NCI-H1436 treated with DMSO at 0.1 percent for 48 hours (cell line): ENCODE results near the gene AADACL4.
"Not testable (repeated sequence)": the region's sequence is repeated elsewhere in the genome, so short reads cannot be mapped to it uniquely, and the experiment has no call there.

Experiments
- DNase-seq: peaks from one replicate; lab custom pipeline; 2025; lab: John Stamatoyannopoulos, UW

The AADACL4 gene

DNA sequence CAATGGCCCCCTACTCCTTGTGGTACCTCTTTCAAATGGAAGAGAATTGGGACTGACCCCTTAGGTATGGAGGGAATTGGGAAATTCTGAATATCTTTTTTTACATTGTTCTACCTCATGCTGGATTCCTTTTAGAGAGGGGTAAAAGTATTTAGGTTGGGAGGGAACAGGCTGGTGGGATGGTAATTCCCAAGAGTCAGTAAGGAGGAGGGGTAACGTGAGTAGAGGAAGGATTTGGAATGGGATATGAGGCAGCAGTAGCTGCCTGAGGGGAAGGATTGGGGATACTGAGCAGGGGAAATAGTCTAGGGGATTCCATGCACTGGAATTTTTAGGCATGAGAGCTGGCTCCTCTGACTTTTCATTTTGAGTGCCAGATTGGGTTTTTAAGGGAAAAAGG, 68.2 kb downstream of the AADACL4 start:
- no peak for DNase-seq

DNA sequence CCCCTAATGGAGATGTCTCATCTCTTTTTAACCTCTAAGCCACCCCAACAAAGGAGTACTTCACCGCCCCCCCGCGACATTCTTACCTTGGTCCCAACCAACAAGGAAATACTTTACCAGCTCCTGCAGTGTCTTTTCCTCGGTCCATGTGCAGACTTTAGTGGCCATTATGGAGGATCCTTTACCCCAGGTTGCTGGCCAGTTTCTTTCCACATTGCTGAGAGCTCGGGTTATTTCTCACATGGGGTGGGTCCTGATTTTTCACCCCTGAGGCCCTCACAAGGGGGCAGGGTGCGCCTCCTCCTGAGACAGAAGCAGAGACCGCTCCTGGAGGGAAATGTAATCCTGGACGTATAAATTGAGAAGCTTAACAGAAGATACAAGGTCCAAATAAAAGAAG, 69.0 kb downstream of the AADACL4 start:
- DNase-seq = no peak

DNA sequence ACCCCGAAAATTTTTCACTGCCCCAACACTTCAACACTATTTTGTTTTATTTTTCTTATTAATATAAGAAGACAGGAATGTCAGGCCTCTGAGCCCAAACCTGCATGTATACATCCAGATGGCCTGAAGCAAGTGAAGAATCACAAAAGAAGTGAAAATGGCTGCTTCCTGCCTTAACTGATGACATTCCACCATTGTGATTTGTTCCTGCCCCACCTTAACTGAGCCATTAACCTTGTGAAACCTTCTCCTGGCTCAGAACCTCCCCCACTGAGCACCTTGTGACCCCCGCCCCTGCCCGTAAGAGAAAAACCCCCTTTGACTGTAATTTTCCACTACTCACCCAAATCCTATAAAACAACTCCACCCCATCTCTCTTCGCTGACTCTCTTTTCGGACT, 69.8 kb downstream of the AADACL4 start:
- DNase-seq = not testable (repeated sequence)

DNA sequence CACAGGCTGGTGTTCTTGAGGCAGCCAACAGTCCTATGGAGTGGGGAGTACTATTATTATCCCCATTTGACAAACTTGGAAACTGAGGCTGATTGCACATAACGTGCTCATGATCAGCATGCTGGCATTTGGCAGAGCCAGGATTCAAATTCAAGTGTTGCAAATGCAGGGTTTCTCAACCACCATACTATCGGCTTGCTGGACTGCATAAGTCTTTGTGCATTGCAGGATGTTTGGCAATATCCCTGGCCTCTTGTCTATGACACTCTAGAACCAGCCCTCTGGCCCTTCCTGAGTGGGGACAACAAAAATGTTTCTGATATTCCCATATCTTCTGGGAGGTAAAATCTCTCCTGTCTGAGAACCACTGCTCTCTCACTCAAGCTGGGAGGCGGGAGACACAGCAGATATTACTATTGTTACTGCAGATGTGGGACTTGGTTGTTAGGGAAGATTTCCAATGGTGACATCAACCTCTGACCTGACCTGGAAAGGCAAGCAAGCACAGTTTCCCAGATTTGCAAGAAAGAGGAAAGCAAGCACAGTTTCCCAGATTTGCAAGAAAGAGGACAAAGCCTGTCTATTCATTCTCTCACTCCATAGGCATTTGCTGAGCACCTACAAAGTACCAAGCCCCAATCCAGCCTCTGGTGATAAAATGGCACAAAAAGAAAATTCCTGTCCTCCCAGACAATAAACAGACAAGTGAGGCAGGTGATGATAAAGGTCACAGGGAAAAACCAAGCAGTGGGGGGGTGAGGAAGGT, 71.0 kb downstream of the AADACL4 start:
- no peak for DNase-seq

DNA sequence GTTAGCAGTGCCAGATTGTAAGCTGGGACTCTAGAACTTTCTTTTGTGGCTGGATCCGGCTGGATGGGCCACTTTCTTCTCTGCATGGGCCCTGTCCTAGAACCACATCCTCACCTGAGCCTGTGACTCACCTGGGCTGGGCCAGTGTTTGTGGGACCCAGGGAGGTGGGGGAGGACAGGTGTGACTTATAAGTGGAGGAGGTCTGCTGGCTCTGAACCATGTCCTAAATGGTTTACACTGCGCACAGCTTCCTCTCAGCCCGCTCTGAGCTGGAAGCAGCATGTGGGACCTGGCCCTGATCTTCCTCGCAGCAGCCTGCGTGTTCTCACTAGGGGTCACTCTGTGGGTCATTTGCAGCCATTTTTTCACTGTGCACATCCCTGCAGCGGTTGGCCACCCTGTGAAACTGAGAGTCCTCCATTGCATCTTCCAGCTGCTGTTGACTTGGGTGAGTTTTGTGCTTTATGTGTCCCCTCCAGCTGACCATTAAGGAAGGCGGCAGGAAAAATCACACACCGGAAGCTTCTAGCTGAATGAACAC, 72.1 kb downstream of the AADACL4 start, which contains the start of gene AADACL3:
AADACL3 (plus strand) TSS at position 215 of the 542 bp plus-strand sequence; CDS start at position 282, 67 bp downstream.
- DNase-seq = no peak
